Skeletal muscle tissue (tissue), 4 donors: Measurements from ENCODE around the gene DMRTA2. TPM values are rescaled to one million over a fixed set of nuclear protein-coding genes. Genes with fewer than 3 reads are reported as not detected.

Experiments used
- H3K27ac ChIP-seq: one replicate; pipeline ENCODE4 v1.7.0; 2013; ENCODE audit warnings: mild to moderate bottlenecking, low read depth, low read length, inconsistent platforms
- H3K27me3 ChIP-seq, 3 donors: one replicate each; pipeline ENCODE4 v1.7.0; 2013; ENCODE audit warnings: low read length in 3 of 3; ENCODE audit not compliant: control insufficient read depth in 3 of 3, insufficient read depth in 3 of 3
- H3K36me3 ChIP-seq, 3 donors: one replicate each; pipeline ENCODE4 v1.7.0; 2013; ENCODE audit warnings: low read length in 3 of 3; ENCODE audit not compliant: control insufficient read depth in 3 of 3, insufficient read depth in 3 of 3
- H3K4me1 ChIP-seq, 3 donors: one replicate each; pipeline ENCODE4 v1.7.0; 2013; ENCODE audit warnings: low read length in 3 of 3, mild to moderate bottlenecking in 3 of 3; ENCODE audit not compliant: control insufficient read depth in 3 of 3, insufficient read depth in 3 of 3
- H3K4me3 ChIP-seq, 3 donors: one replicate each; pipeline ENCODE4 v1.7.0; 2013; ENCODE audit warnings: low read length in 3 of 3
- H3K9ac ChIP-seq, 3 donors: one replicate each; pipeline ENCODE4 v1.7.0; 2013; ENCODE audit warnings: low read length in 3 of 3, mild to moderate bottlenecking in 3 of 3, moderate library complexity in 2 of 3, low read depth in 1 of 3
- H3K9me3 ChIP-seq, 3 donors: one replicate each; pipeline ENCODE4 v1.7.0; 2013; ENCODE audit warnings: low read length in 3 of 3; ENCODE audit not compliant: control insufficient read depth in 3 of 3
- total RNA-seq: library from RNA; depleted of rRNA; stranded (reverse); fragments of >200 nt; gene quantifications from one replicate; pipeline ENCODE4 v1.2.3, GENCODE V29; 2014
- donor health status: Osteomylitis.

The DMRTA2 gene
- total RNA-seq, 1 donor from 2014 or later = under 0.01 TPM

DNA sequence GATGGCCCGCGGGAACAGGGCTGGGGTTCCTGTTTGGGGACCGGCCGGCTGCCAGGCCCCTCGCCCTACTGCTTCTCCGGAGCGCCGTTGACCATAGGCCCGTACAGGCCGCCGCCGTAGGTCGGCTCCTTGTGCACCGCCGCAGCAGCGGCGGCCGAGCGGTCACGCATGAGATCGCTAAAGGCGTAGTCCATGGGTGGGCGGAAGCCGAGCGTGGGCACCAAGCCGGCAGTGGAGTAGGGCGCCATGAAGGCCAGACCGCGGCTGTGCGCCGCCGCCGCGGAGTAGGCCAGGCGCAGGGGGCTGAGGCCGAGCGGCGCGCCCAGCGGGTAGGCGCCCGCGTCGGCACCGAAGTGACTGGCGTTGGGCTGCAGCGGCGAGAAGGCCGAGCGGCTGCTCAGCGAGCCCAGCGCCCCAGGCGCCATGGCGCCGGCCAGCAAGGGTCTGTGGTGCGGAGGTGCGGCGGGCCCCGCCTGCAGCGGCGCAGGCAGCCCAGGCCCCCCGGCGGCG, 4.6 kb downstream of the DMRTA2 start:
- H3K4me1 ChIP-seq = peaks cover 17 to 21% (median 19%) of the 10 kb centered on the region in 3 donors
- H3K27me3 ChIP-seq = peaks cover 95 to 98% (median 97%) of the 10 kb centered on the region in 3 donors

DNA sequence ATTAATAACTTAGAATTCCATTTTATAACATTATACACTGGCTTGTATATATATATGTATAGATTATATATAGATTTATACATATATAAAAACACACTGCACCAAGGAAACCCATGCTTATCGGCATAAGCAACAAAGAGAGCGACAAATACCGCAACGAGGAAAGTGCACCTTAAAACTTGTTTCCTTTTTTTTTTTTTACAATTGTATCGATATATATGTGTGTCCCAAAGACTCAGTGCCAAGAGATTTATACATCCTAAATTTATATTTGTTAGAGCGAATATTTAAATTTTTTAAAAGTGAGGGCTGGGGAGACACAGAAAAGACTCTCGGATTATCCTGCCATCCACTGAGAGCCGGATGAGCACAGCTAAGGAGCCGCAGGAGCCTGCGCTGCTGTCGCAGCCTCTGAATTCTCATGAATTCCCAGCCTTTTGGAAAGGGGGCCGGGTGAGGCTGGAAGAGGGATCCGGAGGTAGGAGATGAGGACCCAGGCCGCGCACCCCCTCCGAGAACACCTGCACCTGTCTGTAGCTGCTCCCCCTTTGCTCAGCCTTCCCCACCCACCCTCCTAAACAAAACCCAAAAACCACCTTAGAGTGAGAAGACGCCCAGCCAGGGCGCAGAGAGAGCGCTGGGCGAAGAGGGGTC, 5.2 kb downstream of the DMRTA2 start:
- H3K36me3 ChIP-seq = no peaks in the 10 kb centered on the region
- peaks cover 91 to 94% (median 92%) of the 10 kb centered on the region in 3 donors for H3K27me3 ChIP-seq
- peaks cover 0 to 5% (median 0%) of the 10 kb centered on the region in 3 donors for H3K9me3 ChIP-seq
- peaks cover 12 to 15% (median 13%) of the 10 kb centered on the region in 3 donors for H3K4me1 ChIP-seq
- H3K27ac ChIP-seq = no peak overlapping the region
- peak overlapping the region in 2 of 3 donors; percentile 49 to 54 for H3K4me3 ChIP-seq
- H3K9ac ChIP-seq = peak overlapping the region in 1 of 3 donors; percentile 54

More for the DNA sequence above, 4.6 kb downstream of the DMRTA2 start:
- peaks cover 0 to 4% (median 0%) of the 10 kb centered on the region in 3 donors for H3K9me3 ChIP-seq
- peak overlapping the region in 2 of 3 donors; percentile 49 to 54 for H3K4me3 ChIP-seq
- peak overlapping the region in 1 of 3 donors; percentile 54 for H3K9ac ChIP-seq
- H3K27ac ChIP-seq = no peak overlapping the region
- H3K36me3 ChIP-seq = no peaks in the 10 kb centered on the region

DNA sequence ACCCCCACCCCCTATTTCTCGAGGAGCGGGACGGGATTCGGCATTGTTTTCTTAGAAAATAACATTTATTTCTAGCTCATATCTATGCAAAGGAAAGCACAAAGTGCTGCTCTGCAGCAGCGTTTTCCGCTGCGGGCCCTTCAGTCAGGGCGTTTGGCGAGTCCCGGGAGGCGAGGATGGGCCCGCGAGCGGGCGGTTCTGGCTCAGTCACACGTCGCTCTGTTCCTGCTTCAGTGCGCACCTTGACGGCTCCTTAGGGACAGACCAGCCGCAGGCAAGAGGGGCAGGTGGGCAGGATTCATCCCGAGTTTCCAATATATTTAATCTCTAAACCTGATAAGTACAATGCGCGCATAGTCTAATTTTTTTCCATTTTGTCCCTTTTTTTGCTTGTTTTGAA, 5.7 kb downstream of the DMRTA2 start:
- peaks cover 6 to 11% (median 8%) of the 10 kb centered on the region in 3 donors for H3K4me1 ChIP-seq

DNA sequence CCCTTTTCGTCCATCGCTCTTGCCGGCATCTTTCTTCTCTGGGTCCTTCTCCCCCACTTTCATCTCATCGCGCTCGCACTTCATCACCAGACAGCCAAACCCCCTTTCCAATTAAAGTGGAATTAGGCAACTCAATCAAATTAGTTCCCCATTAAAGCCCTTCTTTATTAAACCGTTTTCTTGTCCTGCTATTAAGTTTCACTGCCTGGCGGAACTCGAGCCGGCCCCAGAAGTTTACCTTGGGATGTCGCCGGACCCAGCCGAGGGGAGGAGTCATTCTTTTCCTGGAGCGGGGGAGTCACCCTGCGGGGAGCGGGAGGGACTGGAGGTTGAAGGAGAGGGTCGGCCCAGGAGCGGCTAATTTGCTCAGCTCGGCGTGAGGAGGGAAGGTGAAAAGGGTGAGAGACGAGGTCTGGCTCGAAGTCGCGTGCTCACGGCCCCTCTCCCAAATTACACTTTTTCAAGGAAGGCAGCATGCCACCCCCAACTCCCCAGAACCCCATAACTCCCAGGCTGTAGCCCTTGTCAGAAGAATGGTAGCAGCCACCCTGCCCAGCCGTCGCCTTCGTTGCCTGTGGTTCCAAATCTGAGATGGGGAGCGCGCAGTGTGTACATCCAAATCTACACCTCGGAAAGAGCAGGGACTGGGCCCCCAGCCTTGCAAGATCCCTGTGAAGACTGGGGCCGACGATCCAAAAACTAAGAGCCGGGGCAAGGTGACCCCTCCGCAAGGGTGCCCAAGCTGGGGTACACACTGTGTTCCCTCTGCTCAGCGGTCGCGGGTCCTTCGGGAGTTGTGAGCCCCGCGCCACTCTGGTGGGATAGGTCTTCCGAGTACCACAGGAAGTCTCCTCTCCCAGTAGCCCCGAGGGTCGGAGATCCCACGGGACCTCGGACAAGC, 6.4 kb downstream of the DMRTA2 start:
- Histone ChIP-seq H3K27me3 (peaks cover 78 to 82% (median 79%) of the 10 kb centered on the region in 3 donors), H3K4me3 (no peak overlapping the region), H3K9me3 (peaks cover 0 to 5% (median 0%) of the 10 kb centered on the region in 3 donors), H3K4me1 (peaks cover 4 to 11% (median 8%) of the 10 kb centered on the region in 3 donors), H3K27ac (no peak overlapping the region), H3K9ac (no peak overlapping the region), H3K36me3 (no peaks in the 10 kb centered on the region)

More for the DNA sequence above, 5.7 kb downstream of the DMRTA2 start:
- no peak overlapping the region for H3K27ac ChIP-seq
- H3K9ac ChIP-seq = no peak overlapping the region
- no peak overlapping the region for H3K4me3 ChIP-seq
- peaks cover 85 to 89% (median 86%) of the 10 kb centered on the region in 3 donors for H3K27me3 ChIP-seq
- H3K36me3 ChIP-seq = no peaks in the 10 kb centered on the region
- peaks cover 0 to 5% (median 0%) of the 10 kb centered on the region in 3 donors for H3K9me3 ChIP-seq

DNA sequence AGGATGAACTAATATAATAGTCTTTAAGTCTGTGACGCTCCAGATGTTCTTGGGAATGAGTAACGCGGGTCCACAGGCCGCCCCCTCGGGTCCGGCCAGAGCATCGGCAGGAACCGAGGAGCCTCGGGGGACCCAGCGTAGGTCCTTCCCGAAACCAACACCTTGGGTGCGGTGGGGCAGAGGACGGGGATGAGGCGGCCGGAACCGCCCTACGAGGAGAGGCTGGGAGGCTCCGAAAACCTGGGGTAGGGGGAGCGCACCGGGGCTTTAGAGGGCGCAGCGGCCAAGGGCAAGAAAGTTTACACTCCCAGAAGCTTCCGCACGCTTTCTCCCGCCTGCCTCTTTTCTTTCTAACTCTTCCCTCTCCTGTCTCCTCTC, 7.1 kb downstream of the DMRTA2 start:
- peaks cover 4 to 11% (median 8%) of the 10 kb centered on the region in 3 donors for H3K4me1 ChIP-seq
- H3K27ac ChIP-seq = no peak overlapping the region
- peaks cover 72 to 75% (median 73%) of the 10 kb centered on the region in 3 donors for H3K27me3 ChIP-seq

DNA sequence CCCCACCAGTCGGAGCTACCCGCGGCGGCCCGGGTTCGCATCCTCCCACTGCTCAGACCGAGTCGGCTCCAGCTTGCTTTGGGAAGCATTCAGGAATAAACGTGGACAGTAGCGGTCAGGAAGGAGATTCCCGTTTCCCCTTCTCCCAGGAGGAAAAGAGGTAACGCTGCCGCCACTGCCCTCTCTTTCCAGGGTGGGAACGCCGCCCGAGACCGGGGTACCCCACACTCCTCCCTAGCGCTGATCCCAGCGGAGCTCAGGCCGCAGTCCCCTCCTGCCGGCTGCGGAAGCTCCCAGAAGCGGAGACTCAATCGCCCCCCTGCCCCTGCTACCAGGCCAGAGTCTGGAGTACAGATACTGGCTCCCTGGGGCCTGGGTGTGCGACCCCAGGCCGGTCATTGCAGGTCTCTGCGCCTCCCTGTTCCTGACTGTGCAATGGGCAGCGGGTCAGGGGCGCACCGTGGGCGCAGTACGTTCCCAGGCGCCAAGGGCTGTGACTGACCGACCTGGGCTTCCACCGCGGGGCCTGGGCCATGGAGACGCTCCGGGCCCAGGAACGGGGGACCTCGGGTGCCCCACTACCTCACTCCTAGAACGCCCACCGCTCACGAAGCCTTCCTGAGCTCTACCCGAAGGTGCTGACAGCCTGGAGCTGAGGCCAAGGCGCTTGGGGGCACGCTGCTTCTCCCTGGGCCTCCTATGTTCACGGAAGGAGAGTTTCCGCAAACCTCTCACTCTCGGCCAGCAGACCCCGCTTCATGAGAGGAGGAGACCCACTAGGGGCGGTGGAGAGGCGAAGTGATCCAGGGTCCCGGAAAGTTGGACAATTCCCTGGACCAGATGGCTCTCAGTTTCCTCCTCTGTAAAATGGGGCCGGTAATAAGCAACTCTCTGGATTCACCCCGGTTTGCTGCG, 7.8 kb downstream of the DMRTA2 start:
- peaks cover 66 to 69% (median 67%) of the 10 kb centered on the region in 3 donors for H3K27me3 ChIP-seq

More for the DNA sequence above, 7.1 kb downstream of the DMRTA2 start:
- Histone ChIP-seq H3K36me3 (no peaks in the 10 kb centered on the region), H3K9me3 (peaks cover 0 to 5% (median 0%) of the 10 kb centered on the region in 3 donors), H3K4me3 (no peak overlapping the region), H3K9ac (no peak overlapping the region)

DNA sequence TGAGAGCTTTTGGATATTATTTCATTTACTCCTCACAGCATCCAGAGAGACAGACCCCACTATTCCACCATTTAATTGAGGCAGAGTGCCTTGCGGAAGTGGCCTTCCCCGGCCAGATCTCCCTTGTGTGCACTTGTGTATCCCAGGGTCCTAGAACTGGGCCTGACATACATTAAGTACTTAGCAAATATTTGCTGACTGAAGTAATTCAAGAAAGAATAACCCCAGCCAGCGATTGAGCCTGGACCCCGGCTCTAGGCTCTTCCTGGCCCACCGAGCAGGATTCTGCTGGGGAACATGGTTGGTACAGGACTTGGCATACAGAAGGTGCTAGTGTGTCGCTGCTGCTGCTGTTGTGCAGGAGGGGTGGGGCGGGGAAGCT, 8.4 kb downstream of the DMRTA2 start:
- no peak overlapping the region for H3K4me3 ChIP-seq
- H3K36me3 ChIP-seq = no peaks in the 10 kb centered on the region
- peaks cover 59 to 67% (median 60%) of the 10 kb centered on the region in 3 donors for H3K27me3 ChIP-seq
- H3K9ac ChIP-seq = no peak overlapping the region
- H3K4me1 ChIP-seq = peaks cover 4 to 8% (median 7%) of the 10 kb centered on the region in 3 donors
- H3K27ac ChIP-seq = no peak overlapping the region
- H3K9me3 ChIP-seq = peaks cover 0 to 7% (median 0%) of the 10 kb centered on the region in 3 donors

More for the DNA sequence above, 7.8 kb downstream of the DMRTA2 start:
- no peaks in the 10 kb centered on the region for H3K36me3 ChIP-seq
- no peak overlapping the region for H3K4me3 ChIP-seq
- peaks cover 0 to 7% (median 0%) of the 10 kb centered on the region in 3 donors for H3K9me3 ChIP-seq
- H3K4me1 ChIP-seq = peaks cover 4 to 8% (median 8%) of the 10 kb centered on the region in 3 donors
- H3K27ac ChIP-seq = no peak overlapping the region
- H3K9ac ChIP-seq = no peak overlapping the region

DNA sequence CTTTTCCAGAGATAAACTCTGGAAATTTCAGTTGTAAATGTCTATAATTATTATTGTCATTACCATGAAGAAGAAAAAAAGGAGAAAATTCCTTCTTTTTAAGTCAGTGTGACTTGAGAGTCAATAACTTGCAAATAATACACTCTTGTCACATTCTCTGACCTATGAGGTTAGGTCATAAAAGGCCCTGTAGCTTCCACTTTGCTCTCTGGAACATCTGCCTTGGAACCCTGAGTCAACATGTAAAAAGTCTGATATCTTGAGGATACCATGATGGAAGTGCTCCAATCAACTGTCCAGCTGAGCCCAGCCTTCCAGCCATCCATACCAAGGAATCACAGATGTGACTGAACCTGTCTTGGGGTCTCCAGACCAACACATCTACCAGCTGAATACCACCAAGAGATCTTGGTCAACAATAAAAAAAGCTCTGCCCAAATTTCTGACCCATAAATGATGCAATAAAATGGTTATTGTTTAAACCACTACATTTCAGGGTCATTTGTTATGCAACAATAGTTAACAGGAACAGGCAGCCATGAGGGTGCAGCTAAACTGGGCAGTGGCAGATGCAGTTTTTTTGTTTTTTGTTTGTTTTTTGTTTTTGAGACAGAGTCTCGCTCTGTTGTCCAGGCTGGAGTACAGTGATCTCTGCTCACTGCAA, 10.3 kb downstream of the DMRTA2 start:
- no peaks in the 10 kb centered on the region for H3K36me3 ChIP-seq
- H3K27me3 ChIP-seq = peaks cover 42 to 49% (median 44%) of the 10 kb centered on the region in 3 donors
- no peak overlapping the region for H3K9ac ChIP-seq
- H3K9me3 ChIP-seq = peaks cover 0 to 9% (median 0%) of the 10 kb centered on the region in 3 donors
- H3K4me1 ChIP-seq = peaks cover 0 to 5% (median 3%) of the 10 kb centered on the region in 3 donors
- H3K4me3 ChIP-seq = no peak overlapping the region
- H3K27ac ChIP-seq = no peak overlapping the region
